ENCODE data around the gene NCOA5.

The NCOA5 gene

GRCh38 chr20:46058599-46059281 is 31.0 kb downstream of the NCOA5 start:
- no peak for DNase-seq

GRCh38 chr20:46057856-46058598 is 31.7 kb downstream of the NCOA5 start:
- no peak for DNase-seq

GRCh38 chr20:46056970-46057855 is 32.5 kb downstream of the NCOA5 start:
- DNase-seq = no peak

GRCh38 chr20:46056027-46056833 is 33.5 kb downstream of the NCOA5 start:
- no peak for DNase-seq

GRCh38 chr20:46055269-46055668 is 34.5 kb downstream of the NCOA5 start:
- no peak for DNase-seq

GRCh38 chr20:46054606-46055005 is 35.2 kb downstream of the NCOA5 start:
- DNase-seq = no peak

GRCh38 chr20:46053416-46053815 is 36.3 kb downstream of the NCOA5 start:
- DNase-seq = no peak

GRCh38 chr20:46051556-46052308 is 38.0 kb downstream of the NCOA5 start:
- DNase-seq = no peak

GRCh38 chr20:46050885-46051284 is 38.9 kb downstream of the NCOA5 start:
- no peak for DNase-seq

GRCh38 chr20:46050444-46050843 is 39.3 kb downstream of the NCOA5 start:
- no peak for DNase-seq

- DNase-seq = no peak
Measured at GRCh38 chr20:46049815-46050214, 39.9 kb downstream of the NCOA5 start.

GRCh38 chr20:46049190-46049589 is 40.6 kb downstream of the NCOA5 start:
- no peak for DNase-seq

GRCh38 chr20:46047821-46048220 is 41.9 kb downstream of the NCOA5 start:
- DNase-seq = no peak

GRCh38 chr20:46046588-46047310 is 43.0 kb downstream of the NCOA5 start:
- no peak for DNase-seq

- DNase-seq = no peak
Measured at GRCh38 chr20:46044896-46045295, 44.9 kb downstream of the NCOA5 start.

GRCh38 chr20:46043556-46043955 is 46.2 kb downstream of the NCOA5 start:
- no peak for DNase-seq

GRCh38 chr20:46040902-46041535 is 48.7 kb downstream of the NCOA5 start:
- peak; percentile 39 for DNase-seq

- no peak for DNase-seq
Measured at GRCh38 chr20:46037036-46037435, 52.7 kb downstream of the NCOA5 start.

GRCh38 chr20:46036370-46036769 is 53.4 kb downstream of the NCOA5 start:
- no peak for DNase-seq

- DNase-seq = no peak
Measured at GRCh38 chr20:46035713-46036112, 54.0 kb downstream of the NCOA5 start.

GRCh38 chr20:46035253-46035652 is 54.5 kb downstream of the NCOA5 start:
- DNase-seq = no peak

Measured in activated naive CD4-positive, alpha-beta T cell treated with anti-CD3 and anti-CD28 coated beads, Interleukin-2, amount 50 U/mL, for 16 hours (primary cell).